Mesothelial cell of epicardium (in vitro differentiated cells): ENCODE measurements around the gene LEP. TPM values are rescaled to one million over a fixed set of nuclear protein-coding genes. Genes with fewer than 3 reads are reported as not detected.

Source experiments
- DNase-seq, 2 experiments: peaks; one replicate each; pipeline ENCODE4 v3.0.0; 2021; ENCODE audit warnings: low spot score in 2 of 2; ENCODE audit not compliant: unreplicated experiment in 2 of 2
- H3K27ac Mint-ChIP-seq: 2 replicates; pipeline ENCODE4 v1.8.0; 2021; ENCODE audit warnings: mixed read lengths
- H3K27me3 Mint-ChIP-seq: 2 replicates; pipeline ENCODE4 v1.8.0; 2021; ENCODE audit warnings: low read depth, mixed read lengths
- H3K36me3 Mint-ChIP-seq: 2 replicates; pipeline ENCODE4 v1.8.0; 2021; ENCODE audit warnings: mixed read lengths
- H3K4me1 Mint-ChIP-seq: 2 replicates; pipeline ENCODE4 v1.8.0; 2021; ENCODE audit warnings: mixed read lengths
- H3K4me3 Mint-ChIP-seq: 2 replicates; pipeline ENCODE4 v1.8.0; 2021; ENCODE audit warnings: mild to moderate bottlenecking, moderate library complexity, mixed read lengths
- H3K9me3 Mint-ChIP-seq: 2 replicates; pipeline ENCODE4 v1.8.0; 2021; ENCODE audit warnings: mixed read lengths
- CTCF ChIP-seq: fragments of 200-600 bp; sonication (generic); IDR thresholded peaks from one replicate; pipeline ENCODE4 v1.5.0; 2021; ENCODE audit warnings: antibody characterized with exemption; ENCODE audit not compliant: unreplicated experiment
- total RNA-seq: library from RNA; stranded (reverse); gene quantifications from 3 replicates; pipeline ENCODE4 v1.2.1, GENCODE V29; 2021

Gene LEP
- total RNA-seq, 1 donor from 2014 or later, result not detected

GRCh38 chr7:128270826-128271272 lies 29.8 kb downstream of the LEP start:
- H3K27me3 Mint-ChIP-seq, result no peaks in the 10 kb centered on the region
- H3K36me3 Mint-ChIP-seq, result no peaks in the 10 kb centered on the region
- H3K9me3 Mint-ChIP-seq, result no peaks in the 10 kb centered on the region
- H3K27ac Mint-ChIP-seq, result no peak overlapping the region
- H3K4me1 Mint-ChIP-seq, result peaks cover 30% of the 10 kb centered on the region
- H3K4me3 Mint-ChIP-seq, result no peak overlapping the region
- TF ChIP-seq CTCF, result no peak
- no peak for DNase-seq

GRCh38 chr7:128271471-128271941 lies 30.4 kb downstream of the LEP start:
- Mint-ChIP-seq H3K27ac (no peak overlapping the region), H3K4me1 (peaks cover 24% of the 10 kb centered on the region), H3K4me3 (no peak overlapping the region), H3K36me3 (no peaks in the 10 kb centered on the region), H3K9me3 (no peaks in the 10 kb centered on the region), H3K27me3 (no peaks in the 10 kb centered on the region)
- no peak for DNase-seq
- no peak for TF ChIP-seq CTCF

- no peaks in the 10 kb centered on the region for H3K27me3 Mint-ChIP-seq
- H3K36me3 Mint-ChIP-seq, result no peaks in the 10 kb centered on the region
- no peak overlapping the region for H3K27ac Mint-ChIP-seq
- H3K4me1 Mint-ChIP-seq, result peaks cover 19% of the 10 kb centered on the region
- H3K4me3 Mint-ChIP-seq, result no peak overlapping the region
- no peak for DNase-seq
- no peak for TF ChIP-seq CTCF
- H3K9me3 Mint-ChIP-seq, result no peaks in the 10 kb centered on the region
These were observed 30.9 kb downstream of the LEP start for GRCh38 chr7:128271942-128272481.

- no peak overlapping the region for H3K4me3 Mint-ChIP-seq
- H3K27ac Mint-ChIP-seq, result no peak overlapping the region
- H3K36me3 Mint-ChIP-seq, result peaks cover 7% of the 10 kb centered on the region
- no peak for TF ChIP-seq CTCF
- peaks cover 11% of the 10 kb centered on the region for H3K9me3 Mint-ChIP-seq
- no peak for DNase-seq
- no peaks in the 10 kb centered on the region for H3K4me1 Mint-ChIP-seq
- H3K27me3 Mint-ChIP-seq, result no peaks in the 10 kb centered on the region
These were observed 33.3 kb downstream of the LEP start for GRCh38 chr7:128274246-128274883.

- peaks cover 12% of the 10 kb centered on the region for H3K36me3 Mint-ChIP-seq
- no peak for DNase-seq
These were observed 34.0 kb downstream of the LEP start for GRCh38 chr7:128274884-128275603.

More at GRCh38 chr7:128274884-128275603, 34.0 kb downstream of the LEP start:
- no peak for TF ChIP-seq CTCF
- Mint-ChIP-seq H3K27ac (no peak overlapping the region), H3K4me3 (no peak overlapping the region), H3K9me3 (peaks cover 17% of the 10 kb centered on the region), H3K4me1 (no peaks in the 10 kb centered on the region), H3K27me3 (no peaks in the 10 kb centered on the region)
